Stimulated activated CD8-positive, alpha-beta memory T cell treated with anti-CD3 and anti-CD28 coated beads, Interleukin-15, amount 100 ng/mL, for 1 hour (primary cell): ENCODE measurements around the gene SLC16A3.
"Not testable (repeated sequence)": the region's sequence is repeated elsewhere in the genome, so short reads cannot be mapped to it uniquely, and the experiment has no call there.

Experiments
- DNase-seq: peaks from one replicate; pipeline ENCODE4 v3.0.0-alpha.2; 2020; ENCODE audit warnings: low read depth

Gene SLC16A3

DNA sequence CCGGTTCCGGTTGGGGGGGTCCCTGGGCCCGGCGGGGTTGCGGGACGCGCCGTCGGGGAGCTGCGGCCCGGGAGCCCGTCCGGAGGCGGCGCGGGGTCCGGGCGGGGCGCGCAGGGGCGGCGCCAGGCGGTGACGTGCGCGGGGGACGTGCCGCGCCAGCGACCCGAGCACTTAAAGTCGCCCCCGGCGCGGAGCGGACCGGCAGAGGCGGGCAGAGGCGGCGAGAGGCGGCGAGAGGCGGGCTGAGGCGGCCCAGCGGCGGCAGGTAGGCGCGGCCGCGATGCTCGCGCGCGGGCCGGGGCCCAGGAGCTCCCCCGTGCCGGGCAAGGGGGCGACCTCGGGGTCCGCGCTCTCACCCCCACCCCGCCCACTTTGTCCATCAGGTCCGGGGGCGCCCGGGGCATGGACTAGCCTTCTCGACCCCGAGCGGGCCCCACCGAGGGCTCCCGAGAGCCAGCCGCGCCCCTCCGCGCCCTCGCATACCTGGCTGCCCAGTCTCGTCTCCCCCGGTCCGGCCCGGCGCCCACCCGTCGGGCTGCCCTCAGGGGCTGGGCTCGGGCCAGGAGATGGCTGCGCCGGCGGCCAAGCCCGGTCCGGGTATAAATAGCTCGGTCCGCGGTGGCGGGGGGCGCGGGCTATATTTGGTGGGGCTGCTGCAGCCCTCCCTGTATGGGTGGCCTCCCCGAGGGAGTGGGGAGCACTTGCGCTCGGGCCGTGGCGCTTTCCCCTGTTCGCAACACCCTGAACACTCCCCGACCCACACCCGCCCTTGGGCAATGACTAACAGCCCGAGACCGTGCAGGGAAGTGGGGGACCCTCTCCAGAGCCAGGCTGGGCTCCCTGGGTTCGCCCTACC is at the start of gene SLC16A3:
Gene SLC16A3, plus strand, starts transcription at position 201 of the 856 bp plus-strand sequence. CDS start 6,967 bp downstream, outside the sequence.
- DNase-seq = no peak

DNA sequence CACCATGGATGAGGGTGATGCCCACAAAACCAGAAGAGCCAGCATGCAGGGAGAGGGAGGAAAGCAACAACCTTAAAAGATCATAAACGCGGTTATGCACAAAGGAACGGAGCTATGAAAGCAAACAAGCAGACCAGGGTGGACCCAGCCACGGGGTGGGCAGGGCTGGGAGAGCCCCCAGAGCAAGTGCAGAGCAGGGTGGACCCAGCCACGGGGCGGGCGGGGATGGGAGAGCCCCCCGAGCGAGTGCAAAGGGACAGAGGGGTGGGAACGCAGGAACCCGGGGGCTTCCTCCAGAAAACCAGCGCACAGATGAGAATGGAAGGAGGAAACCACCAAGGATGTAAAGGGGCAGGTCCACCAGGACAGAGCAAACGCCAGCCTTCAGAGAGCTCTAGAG is 49.4 kb upstream of the SLC16A3 start:
- DNase-seq = no peak

DNA sequence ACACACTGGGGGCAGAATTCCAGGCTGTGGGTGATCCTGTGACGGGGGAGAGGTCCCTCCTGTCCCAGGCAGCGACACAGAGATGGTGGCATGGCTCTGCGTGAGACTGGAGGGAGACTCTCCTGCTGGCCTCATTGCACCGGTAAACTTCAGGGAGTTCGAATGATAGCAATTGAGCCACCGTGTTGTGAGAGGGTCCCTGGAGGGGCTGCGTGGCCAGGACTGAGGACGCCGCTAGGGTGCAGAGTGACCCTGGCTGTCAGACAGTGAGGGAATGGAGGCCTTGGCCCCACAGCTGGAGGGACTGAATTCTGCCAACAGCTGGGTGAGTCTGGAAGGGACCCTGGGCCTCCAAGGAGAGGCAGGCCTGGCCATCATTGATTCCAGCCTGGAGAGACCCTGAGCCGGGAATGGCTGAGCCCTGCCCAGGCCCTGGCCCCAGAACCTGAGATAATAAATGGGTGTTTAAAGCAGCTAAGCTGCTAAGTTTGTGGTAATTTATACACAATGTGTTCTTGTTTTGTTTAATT is 48.8 kb upstream of the SLC16A3 start:
- DNase-seq = no peak

DNA sequence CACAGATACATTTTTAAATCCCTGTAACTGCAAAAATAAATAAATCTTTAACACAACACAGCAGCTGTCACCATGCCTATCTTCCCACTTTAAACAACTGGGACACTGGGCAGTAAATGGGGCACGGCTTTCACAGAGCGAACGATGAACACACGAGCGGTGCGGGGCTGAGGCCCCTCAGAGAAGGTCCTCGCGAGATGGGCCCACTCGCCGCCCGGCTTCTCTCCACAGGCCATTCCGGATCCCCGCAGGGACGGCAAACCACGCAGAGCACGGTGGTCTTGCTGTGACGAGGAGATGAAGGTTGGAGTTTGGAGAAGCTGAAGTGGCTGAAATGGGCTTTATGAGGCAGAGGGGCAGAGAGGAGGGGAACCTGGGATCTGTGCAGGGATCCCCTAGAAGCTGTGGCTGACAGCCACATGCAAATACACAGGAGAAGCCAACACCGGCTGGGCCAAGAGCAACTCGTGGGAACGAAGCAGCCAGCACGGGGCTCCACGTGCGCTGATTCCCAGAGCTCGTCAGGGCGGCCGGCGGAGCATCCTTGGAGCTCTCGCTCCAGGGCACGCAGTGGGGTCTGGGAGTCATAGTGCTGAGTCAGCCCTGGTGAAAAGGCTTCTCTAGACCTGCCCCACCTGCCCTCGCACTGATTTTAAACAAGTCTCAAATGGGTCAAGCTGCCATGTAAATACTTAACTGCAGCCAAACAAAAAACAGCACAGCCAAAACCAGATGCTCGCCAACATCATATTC is 47.9 kb upstream of the SLC16A3 start:
- DNase-seq = no peak

DNA sequence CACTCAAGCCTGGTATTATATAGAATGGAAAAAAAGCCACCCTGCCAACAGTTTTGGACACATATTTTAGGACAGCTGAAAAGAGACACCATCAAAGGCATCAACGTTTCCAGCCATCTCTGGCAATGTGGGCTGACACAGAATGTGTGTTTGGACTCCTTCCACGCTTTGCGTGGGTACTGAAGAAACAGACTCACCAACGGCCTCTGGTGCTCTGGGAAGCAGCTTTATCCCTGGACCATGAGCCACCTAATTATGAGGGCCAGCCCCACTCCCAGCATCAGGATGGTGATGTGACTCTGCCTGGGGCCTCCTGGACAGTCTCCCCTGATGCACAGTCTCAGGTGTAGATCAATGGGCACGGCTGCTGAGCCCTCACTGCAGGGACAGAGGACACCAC is 44.1 kb upstream of the SLC16A3 start:
- DNase-seq = no peak

DNA sequence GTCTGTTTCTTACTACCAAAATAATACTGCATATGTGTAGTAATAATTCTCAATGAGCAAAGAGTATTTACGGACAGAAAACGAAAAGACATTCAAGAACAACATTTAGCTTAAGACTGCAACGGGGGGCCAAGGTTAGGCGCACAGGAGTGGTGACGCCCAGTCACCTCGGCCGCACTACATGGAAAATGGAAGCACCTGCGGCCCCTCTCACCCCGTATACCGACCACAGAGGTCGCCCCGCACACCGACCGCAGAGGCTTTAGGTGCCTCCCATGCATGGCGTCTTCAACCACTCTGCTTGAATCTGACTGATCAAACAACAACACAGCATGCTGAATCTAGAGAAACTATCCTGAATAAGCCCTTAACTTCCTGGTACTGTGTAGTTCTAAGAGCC is 42.6 kb upstream of the SLC16A3 start:
- no peak for DNase-seq

DNA sequence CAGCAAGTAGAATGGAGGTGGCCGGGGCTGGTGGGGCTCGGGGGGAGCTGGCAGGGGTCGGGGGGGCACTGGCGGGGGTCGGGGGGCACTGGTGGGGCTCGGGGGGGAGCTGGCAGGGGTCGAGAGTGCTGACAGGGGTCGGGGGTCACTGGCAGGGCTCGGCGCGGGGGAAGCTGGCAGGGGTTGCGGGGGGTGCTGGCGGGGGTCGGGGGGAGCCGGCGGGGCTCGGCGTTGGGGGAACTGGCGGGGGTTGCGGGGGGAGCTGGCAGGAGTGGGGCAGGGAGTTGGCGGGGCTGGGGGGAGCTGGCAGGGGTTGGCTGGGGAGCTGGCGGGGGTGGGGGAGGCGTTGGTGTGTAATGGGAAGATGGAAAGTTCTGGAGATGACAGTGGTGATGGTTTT is 41.3 kb upstream of the SLC16A3 start:
- no peak for DNase-seq

DNA sequence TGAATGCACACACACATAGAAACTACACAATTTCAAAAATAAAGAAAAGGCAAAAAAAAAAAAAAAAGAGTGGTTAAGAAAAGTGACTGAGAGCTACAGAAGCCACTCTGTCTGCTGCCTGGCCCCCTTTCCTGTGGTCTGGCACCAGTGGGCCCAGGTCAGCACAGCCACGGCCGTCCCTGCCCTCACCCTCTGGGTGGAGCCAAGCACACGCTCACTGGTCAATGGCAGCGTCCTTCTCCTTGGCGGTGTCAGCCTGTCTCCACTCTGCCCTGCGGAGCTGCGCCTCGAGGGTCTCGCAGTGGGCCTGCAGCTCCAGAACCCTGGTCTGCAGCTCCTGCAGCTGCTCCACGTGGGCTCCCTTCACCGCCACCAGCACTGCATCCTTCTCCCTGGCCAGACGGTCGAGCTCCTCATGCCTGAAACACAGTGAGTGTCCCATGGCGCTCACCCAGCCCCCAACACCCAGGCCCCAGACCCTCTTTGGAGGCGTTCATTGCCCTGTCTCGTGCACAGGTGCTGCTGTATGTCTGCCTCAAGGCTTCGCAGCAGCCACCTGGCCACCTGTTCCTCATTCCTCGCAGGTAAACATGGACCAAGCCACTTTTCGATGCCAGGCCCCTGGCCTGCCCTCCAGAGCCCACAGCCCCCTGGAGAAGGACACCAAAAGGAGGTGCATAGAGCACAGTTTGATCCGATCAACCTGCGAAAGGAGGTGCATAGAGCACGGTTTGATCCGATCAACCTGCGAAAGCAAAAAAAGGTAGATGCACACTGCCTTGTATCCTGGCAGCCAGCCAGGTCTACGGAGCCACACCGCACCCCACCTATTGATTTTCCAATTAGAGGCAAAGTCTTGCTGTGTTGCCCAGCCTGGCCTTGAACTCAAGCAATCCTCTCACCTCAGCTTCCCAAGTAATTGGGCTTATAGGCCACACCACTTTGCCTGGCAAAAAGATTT is 40.6 kb upstream of the SLC16A3 start:
- no peak for DNase-seq

DNA sequence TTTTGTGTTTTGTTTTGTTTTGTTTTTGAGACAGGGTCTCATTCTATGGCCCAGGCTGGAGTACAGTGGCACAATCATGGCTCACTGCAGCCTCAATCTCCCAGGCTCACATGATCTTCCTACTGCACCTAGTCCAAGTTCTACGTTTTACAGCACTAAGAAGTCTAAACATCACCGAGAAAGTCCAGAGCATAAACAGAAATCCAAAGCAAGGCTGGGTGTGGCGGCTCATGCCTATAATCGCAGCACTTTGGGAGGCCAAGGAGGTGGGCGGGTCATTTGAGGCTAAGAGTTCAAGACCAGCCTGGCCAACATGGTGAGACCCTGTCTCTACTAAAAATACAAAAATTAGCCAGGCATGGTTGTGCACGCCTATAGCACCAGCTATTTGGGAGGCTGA is 35.8 kb upstream of the SLC16A3 start:
- not testable (repeated sequence) for DNase-seq

DNA sequence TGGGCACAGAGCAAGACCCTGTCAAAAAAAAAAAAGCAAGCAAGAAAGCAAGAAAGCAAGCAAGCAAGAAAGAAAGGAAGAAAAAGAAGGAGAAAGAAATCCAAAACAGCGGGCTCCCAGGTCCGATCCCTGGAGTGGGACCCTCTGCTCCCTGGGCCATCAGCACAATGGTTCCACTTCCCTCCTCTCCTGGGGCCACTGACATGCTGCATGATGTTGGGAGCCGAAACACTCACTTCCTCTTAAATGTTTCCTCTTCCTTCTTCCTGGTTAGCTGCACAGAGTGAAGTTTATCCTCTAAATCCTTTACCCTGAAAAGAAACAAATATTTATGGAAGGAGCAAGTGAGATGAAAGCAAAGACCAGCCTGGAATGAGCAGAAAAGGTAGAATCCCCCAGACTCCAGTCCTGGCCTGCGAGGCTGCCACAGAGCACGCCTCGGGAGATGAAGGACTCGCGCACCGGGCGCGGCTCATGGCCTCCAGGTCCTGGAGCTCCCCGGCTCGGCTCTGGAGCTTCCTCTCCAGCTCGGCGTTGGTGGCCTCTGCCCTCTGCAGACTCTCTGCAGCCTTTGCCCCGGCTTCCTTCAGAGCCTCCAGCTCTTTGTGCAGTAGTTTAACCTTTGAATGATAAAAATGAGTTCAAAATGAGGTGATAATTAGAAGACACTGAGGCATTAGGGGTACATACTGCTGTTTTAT is 35.2 kb upstream of the SLC16A3 start:
- DNase-seq = no peak

DNA sequence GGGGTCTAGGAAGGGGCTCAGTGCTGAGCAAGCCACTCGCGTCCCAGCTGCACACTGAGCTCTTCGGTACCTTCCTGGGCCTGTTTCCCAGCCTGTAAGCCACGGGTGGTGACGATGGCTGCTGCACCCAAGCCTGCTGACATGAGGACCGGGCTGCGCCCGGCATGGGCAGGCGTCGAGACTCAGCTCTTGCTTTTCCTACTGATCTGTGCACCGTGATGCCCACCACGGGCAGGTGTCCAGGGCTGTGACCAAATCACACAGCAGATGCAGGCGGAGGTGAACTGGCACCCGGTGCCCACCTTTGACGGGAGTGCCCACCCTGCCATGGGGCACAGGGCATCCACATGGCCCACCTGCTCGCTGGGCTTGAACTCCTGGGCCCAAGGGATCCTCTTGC is 34.1 kb upstream of the SLC16A3 start:
- DNase-seq = no peak

DNA sequence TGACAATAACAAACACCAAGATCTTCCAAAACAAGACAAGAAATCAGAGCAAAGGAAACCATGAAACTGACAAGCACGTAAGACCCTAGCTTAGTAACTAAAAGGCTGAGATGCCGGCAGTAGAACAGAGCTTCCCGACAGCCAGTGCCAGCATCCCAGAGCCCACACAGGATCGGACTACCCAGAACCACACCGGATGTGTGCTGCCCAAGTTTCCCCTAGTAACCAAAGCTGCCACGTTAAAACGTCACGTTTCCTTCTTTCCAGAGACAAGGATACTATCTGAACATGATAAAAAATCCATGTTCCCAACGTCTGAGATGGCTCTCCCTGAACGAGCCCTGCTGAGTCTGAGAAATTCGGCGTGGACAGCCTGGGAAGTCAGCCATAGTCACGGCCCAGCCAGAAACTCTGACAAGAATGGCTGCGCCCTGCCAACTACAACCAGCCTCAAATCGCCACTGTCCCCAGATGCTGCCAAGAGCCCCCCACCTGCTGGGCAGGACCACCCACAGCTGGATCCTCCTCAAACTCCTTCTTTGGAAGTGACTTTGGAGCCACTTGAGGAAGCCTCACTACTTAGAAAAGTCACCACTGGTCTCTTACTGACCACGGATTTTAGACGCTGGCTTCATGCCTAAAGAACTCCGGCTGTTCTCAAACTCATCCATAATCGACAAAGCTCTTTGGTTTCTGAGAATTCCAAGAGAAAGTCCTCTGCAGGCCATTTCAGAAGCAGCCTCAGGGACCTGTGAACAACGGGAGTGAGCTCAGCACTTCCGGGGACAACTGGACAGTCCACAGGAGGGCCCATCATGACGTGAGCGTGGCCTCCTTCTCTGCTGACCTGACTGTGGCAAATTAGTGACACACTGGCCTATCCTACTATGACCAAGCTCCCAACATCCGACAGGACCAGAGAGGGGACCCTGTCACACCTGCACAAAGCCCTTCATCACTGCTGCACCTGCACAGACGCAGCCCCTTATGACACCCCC is 32.9 kb upstream of the SLC16A3 start:
- DNase-seq = no peak

DNA sequence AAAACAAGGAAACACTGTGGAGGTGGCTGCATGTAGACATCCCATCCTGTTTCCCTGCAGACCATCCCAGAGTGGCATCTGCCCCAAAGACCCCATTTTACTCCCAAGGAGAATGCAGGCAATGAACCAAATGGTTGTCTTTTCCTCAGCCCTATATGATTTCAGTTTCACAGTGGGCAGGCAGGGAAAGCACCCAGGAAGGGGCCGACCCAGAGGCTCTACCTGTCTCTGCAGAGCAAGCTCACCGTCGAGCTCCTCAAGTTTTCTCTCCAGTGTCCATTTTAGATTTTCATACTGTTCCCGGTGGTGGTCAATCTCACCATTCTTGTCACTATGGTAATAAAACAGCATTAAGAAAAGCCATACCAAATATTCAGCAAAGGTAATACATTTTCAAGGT is 30.8 kb upstream of the SLC16A3 start:
- DNase-seq = no peak

DNA sequence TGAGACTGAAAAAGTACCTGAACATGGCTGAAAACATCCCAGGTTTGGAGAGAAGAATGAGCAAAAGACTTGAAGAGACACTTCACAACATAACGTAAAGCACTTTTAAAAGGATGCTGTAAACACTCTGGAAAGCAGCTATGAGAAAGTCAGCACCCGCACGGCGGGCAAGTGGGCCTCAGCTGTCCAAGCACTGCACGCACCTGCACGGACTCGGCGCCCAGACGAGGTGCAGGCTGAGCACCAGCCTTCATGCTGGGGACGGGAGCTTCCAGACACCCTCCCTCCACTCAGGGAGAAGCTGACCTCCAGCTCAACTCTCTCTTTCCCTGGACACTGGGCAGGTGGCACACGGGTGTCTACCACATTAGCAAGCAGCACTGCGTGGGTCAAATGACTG is 29.3 kb upstream of the SLC16A3 start:
- DNase-seq = no peak

DNA sequence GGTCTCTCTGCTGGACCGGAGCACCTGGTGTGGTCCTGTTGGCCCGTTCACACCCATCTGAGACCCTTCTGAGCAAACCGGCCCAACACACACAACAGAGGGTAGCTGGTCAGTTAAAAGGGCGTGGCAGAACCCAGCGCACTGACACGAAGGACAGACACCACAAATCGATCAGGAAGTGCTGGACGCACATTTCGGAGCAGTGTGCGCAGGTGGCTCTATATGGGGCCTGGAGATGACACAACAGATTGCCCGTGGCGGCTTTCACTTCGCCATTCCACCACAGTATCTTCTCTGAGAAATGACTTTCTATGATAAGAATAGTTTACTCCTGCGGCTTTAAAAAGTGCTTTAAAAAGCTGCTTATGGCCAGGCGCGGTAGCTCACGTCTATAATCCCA is 28.7 kb upstream of the SLC16A3 start:
- DNase-seq = no peak

DNA sequence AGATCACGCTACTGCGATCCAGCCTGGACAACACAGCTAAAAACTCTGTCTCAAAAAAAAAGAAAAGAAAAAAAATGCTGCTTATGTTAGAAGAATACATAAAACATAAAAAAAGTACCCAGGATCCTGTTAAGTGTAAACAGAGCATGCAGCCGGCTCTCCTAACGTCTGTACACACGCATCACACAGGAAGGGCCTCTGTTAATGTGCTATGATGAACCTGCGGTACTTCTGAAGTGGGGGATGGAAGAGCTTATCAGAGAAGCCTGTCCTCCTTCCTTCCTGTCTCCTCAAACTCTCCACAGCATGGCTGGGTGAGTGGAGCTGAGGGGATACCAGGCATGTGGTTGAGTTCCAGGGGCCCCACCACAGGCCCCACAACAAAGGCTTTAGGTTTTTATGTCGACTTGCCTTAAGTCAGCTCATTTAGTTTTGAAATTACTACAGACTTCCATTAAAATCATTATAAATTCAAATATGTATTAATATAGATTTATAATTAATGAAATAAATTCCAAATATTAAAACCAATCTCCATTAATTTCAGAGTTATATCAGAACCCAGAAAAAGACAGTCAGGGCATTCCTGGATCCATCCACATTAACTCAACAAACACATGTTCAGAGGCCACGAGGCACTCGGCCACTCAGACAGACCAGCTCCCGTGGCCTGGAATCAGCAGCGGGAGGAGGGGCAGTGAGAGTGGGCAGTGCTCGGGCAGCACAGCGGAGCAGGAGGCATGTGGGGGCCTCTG is 27.9 kb upstream of the SLC16A3 start:
- peak; percentile 34 for DNase-seq

DNA sequence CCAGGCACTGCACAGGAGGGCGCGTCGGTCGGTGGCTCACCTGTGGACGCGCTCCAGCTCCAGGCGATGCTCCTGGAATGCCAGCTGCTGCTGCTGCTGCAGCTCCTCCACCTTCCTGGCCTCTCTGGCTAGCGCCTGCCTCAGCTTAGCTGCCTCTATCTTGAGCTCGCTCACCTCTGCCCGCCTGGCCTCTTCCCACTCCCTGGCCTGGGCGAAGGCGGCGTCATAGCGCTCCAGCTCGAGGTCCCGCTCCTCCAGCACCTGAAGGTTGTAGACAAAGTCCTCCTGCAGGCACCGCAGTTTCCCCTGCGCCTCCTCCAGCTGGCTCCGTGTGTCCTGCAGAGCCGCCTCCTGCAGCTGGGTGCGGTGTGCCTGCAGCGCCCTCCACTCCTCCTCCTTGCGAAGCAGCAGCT is 27.3 kb upstream of the SLC16A3 start:
- DNase-seq = no peak

DNA sequence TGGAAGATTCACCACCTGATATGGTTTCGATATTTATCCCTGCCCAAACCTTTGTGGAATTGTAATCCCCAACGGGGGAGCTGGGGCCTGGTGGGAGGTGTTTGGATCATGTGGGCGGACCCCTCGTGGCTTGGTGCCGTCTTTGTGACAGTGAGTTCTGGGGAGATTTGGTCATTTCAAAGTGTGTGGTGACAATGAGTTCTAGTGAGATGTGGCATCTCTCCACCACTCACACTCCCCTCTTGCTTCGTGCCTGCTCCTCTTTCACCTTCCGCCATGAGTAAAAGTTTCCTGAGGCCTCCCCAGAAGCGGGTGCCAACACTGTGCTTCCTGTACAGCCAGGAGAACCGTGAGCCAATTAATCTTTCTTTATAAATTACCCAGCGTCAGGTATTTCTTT is 25.9 kb upstream of the SLC16A3 start:
- no peak for DNase-seq

DNA sequence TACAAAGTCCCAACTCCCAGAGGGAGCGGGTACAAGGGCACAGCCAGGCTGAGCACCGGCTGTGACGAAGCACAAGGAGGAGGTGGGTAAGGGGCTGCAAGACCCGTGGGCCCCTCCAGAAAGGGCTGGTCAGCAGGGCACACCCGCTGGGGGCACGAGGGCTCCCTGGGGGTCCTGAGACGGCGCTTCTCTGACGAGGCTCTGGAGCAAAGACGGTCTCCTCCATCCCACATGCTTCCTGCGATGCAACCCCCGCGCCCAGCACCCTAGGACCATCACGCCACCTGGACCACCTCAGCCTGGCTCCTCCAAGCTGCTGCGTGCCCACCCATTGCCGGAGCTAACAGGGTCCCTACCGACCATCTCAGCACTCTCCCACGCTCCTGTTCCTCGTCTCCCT is 24.9 kb upstream of the SLC16A3 start:
- no peak for DNase-seq
